Neural progenitor cell (in vitro differentiated cells): ENCODE measurements around the gene NEU1.

Experiments used
- CTCF ChIP-seq: fragments of 200-600 bp; sonication (generic); IDR thresholded peaks from 2 replicates; pipeline ENCODE4 v1.5.1; 2017; ENCODE audit warnings: antibody characterized with exemption, mild to moderate bottlenecking
- EZH2 ChIP-seq: fragments of 200-600 bp; sonication (generic); IDR thresholded peaks from 2 replicates; pipeline ENCODE4 v1.6.1; 2017; ENCODE audit warnings: antibody characterized with exemption, mild to moderate bottlenecking, moderate library complexity
- EZH2phosphoT487 ChIP-seq: fragments of 200-600 bp; sonication (generic); IDR thresholded peaks from 2 replicates; pipeline ENCODE4 v1.6.1; 2017; ENCODE audit warnings: antibody characterized with exemption

DNA sequence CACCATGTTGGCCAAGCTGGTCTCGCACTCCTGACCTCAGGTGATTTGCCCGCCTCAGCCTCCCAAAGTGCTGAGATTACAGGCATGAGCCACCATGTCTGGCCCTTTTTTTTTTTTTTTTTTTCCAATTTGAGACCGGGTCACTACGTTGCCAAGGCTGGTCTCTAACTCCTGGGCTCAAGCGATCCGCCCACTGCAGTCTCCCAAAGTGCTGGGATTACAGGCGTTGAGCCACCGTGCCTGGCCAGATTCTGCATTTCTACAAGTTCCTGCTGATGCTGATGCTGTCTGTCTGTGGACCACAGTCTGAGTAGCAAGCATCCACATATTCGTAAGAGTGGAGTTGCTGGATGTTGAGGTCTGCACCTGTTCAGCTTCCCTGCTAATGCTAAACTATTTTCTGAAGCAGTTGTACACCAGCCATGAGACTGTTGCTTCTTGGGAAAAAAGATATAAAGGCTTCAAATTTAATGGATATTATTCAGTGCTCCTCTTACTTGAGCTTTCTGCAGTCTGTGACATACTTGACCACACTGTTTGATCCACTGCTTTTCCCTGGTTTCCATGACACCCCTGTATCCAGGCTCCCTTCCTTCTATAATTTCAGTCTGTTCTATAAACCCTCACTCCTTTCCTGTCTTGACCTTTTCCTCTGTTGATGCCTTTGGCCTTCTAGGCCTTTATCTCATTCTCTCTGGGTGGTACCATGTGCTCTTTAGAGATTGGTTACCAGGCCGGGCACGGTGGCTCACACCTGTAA, 49.4 kb upstream of the NEU1 start:
- no peak for TF ChIP-seq CTCF
- TF ChIP-seq EZH2: no peak
- no peak for TF ChIP-seq EZH2phosphoT487
